Left ventricle myocardium inferior (tissue), 1 donor: ENCODE measurements around the gene SYT2. TPM values are rescaled to one million over a fixed set of nuclear protein-coding genes. Genes with fewer than 3 reads are reported as not detected.

Source experiments
- DNase-seq: peaks from one replicate; pipeline ENCODE4 v3.0.0-alpha.2; 2020
- H3K27ac ChIP-seq: fragments of 200-600 bp; replicated peaks from 2 replicates; pipeline ENCODE4 v1.8.0; 2021
- H3K27me3 ChIP-seq: fragments of 200-600 bp; 2 replicates; pipeline ENCODE4 v1.8.0; 2021; ENCODE audit warnings: low read depth
- H3K36me3 ChIP-seq: fragments of 200-600 bp; 2 replicates; pipeline ENCODE4 v1.8.0; 2021
- H3K4me1 ChIP-seq: fragments of 200-600 bp; 2 replicates; pipeline ENCODE4 v1.8.0; 2021
- H3K4me3 ChIP-seq: fragments of 200-600 bp; 2 replicates; pipeline ENCODE4 v1.8.0; 2021; ENCODE audit warnings: mild to moderate bottlenecking, moderate library complexity
- H3K9me3 ChIP-seq: fragments of 200-600 bp; replicated peaks from 2 replicates; pipeline ENCODE4 v1.8.0; 2021
- intact Hi-C: fragments of 100-400 bp; cut with micrococcal nuclease; formaldehyde crosslinking; loops from one replicate; pipeline ENCODE4 v1.11.0; 2022
- total RNA-seq: library from RNA; stranded (reverse); fragmentation: NEBNext Ultra II Directional; extraction: Animal tissue kit (Norgen Biotek cat#: 25700); gene quantifications from one replicate; pipeline ENCODE4 v1.2.1, GENCODE V29; 2021
- TF ChIP-seq, protein P1 (sequence below): fragments of 200-600 bp; IDR thresholded peaks from 2 replicates; pipeline ENCODE4 v1.8.0; 2021; ENCODE audit warnings: antibody characterized with exemption, mild to moderate bottlenecking, borderline replicate concordance
- donor health status: DM: no; HTN: yes; CAD: no; lungs with severe emphysema.

Gene SYT2
- total RNA-seq, 1 donor from 2014 or later: not detected

DNA sequence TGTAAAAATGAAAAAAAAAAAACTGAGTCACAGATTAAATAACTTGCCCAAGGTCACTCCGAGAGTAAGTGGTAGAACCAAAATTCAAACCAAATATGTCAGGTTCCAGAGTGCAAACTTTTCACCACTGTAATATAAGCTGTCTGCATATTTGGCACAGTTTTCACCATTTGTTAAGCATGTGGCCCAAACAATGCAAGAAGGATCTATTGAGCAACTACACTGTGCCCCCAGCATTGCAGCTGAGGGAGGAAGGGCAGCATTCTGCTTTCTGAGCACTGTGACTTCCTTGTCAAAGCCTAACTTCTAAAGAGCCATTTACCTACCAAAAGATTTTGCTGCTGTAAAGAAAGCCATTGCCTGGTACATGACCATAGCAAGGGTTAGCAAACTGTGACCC, 133.4 kb downstream of the SYT2 start:
- intact Hi-C loops: no loop called here
- TF ChIP-seq, protein P1, sequence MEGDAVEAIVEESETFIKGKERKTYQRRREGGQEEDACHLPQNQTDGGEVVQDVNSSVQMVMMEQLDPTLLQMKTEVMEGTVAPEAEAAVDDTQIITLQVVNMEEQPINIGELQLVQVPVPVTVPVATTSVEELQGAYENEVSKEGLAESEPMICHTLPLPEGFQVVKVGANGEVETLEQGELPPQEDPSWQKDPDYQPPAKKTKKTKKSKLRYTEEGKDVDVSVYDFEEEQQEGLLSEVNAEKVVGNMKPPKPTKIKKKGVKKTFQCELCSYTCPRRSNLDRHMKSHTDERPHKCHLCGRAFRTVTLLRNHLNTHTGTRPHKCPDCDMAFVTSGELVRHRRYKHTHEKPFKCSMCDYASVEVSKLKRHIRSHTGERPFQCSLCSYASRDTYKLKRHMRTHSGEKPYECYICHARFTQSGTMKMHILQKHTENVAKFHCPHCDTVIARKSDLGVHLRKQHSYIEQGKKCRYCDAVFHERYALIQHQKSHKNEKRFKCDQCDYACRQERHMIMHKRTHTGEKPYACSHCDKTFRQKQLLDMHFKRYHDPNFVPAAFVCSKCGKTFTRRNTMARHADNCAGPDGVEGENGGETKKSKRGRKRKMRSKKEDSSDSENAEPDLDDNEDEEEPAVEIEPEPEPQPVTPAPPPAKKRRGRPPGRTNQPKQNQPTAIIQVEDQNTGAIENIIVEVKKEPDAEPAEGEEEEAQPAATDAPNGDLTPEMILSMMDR: no peak
- peak overlapping the region; percentile 73 for H3K27ac ChIP-seq
- DNase-seq: no peak
- H3K4me1 ChIP-seq: peaks cover 100% of the 10 kb centered on the region
- H3K9me3 ChIP-seq: no peaks in the 10 kb centered on the region
- no peak overlapping the region for H3K4me3 ChIP-seq
- no peaks in the 10 kb centered on the region for H3K27me3 ChIP-seq
- peaks cover 41% of the 10 kb centered on the region for H3K36me3 ChIP-seq

DNA sequence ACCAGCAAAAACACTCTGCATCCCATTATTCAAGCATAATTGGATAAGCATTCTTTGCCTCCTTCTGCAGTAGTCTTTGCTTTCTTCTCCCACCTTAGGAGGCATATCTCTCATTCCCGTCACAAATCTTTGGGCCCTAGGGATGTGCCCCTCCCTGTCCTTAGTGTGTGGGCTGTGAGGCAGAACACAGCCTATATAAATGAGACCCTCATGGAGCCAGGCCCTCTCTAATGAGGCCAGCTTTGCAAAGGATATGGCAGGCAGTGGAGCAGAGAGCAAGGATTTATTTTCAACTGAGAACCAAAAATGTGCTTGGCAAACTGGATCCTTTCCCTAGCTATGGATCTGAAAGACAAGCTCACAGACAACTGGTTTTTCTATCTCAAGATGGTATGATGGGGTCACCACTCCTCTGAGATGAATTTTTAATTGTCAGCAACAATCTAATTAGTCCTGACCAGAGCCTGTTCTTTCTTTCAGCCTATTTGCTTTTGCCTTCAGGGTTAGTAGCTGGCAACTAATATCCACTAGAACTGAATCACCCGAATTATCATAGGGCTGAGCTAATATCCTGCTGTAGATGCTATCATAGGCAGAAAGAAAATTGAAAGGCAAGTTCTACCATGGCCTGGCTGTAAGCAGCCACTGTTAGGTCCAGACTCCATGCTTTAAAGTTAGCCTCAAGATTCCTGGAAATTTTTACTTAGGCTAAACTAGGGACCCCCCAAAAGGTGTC, 134.2 kb downstream of the SYT2 start:
- peaks cover 36% of the 10 kb centered on the region for H3K36me3 ChIP-seq
- peak overlapping the region; percentile 73 for H3K27ac ChIP-seq
- H3K4me1 ChIP-seq: peaks cover 100% of the 10 kb centered on the region
- intact Hi-C loops: no loop called here
- H3K27me3 ChIP-seq: no peaks in the 10 kb centered on the region
- no peak overlapping the region for H3K4me3 ChIP-seq
- DNase-seq: no peak
- no peaks in the 10 kb centered on the region for H3K9me3 ChIP-seq
- TF ChIP-seq, protein P1: no peak

DNA sequence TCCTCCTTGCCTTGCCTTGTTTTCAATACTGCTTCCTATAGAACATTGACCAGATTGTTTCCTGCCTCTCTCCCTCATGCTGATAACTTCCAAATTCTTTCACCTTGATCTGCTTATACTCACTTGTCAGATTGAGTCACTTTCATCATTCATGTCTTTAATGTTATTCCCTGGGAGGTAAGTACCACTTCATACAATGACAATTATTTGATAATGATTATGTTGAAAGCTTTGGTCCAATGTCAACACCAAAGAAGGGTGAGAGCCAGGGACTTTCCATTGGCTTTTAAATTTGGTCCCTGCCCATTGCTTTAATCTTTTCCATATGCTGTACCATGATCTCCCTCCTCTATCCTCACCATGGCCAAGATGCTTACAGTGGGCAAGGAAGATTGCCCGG, 137.4 kb downstream of the SYT2 start:
- H3K4me3 ChIP-seq: no peak overlapping the region
- H3K9me3 ChIP-seq: no peaks in the 10 kb centered on the region
- intact Hi-C loops: no loop called here
- H3K27me3 ChIP-seq: no peaks in the 10 kb centered on the region
- no peak for DNase-seq
- peaks cover 57% of the 10 kb centered on the region for H3K36me3 ChIP-seq
- TF ChIP-seq, protein P1: no peak
- H3K4me1 ChIP-seq: peaks cover 100% of the 10 kb centered on the region
- peak overlapping the region; percentile 25 for H3K27ac ChIP-seq

DNA sequence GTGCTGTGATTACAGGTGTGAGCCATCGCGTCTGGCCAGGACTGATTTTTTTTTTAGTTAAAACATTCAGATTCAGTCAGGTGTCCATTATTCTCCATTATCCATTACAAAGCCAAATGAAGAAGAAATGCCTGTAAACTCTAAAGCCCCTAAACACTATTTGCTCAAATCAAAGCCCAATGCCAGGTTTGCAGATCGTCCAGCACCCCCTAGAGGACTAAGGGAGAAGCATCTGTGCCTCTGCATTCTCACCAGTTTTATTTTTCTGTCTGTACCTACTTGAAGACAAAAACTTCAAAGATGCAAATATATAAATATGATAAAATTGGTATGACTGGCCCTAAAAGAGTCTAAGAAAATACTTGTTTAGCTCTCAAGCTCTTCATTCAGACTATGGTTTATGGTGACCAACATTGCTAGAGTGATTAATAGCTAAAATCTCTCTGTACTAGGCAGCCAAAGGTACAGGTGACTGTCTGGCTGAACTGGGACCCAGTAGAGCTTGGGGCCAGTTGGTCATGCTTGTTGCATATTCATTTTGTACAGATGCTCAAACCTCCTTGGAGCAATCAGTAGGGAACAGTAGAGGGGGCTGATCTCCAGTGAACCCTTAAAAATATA, 138.4 kb downstream of the SYT2 start:
- no peaks in the 10 kb centered on the region for H3K27me3 ChIP-seq
- H3K36me3 ChIP-seq: peaks cover 67% of the 10 kb centered on the region
- no peak overlapping the region for H3K4me3 ChIP-seq
- no peak for DNase-seq
- TF ChIP-seq, protein P1: peak; percentile 81
- intact Hi-C loops: no loop called here
- peaks cover 100% of the 10 kb centered on the region for H3K4me1 ChIP-seq
- no peaks in the 10 kb centered on the region for H3K9me3 ChIP-seq
- H3K27ac ChIP-seq: no peak overlapping the region

DNA sequence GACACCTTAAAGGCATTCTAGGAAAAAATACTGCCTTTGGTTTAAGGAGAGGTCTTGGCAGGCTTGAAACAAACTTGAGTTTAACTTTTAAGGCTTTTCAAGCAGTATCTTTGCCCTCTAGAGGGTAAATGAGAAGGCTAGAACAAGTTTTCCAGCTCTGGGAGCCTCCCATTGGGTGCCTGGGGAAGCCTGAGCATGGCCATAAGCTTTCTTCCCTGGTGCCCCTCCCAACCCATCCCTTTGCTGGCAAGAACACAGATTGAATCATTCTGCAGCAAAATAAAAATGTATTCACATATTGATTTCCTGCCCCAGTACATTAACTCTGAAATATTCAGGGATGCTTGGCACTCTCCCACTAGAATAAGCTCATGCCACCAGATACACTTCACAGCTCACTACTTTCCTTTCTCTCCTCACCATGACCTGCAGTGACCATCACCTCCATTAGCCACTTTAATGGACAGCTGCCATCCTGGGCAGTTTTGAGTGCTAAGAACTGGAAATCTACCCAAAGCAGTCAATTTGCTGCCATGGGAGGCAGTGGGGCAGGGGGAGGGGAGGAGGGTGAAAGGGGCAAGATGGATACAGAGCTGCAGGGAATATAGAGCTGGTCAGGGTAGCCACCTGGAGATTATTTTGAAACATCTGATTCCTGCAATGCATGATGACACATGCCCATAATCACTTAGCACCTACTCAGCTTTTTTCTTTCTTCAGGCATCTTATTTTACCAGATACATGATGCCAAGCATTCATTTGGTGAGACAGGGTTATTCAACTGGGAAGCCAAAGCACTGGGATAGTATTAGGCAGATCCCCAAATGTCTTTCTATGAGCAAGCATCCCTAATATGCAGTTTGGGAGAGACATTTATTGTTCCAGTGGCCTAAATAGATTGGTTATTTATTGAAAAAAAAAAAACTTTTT, 140.6 kb downstream of the SYT2 start:
- DNase-seq: no peak
- Histone ChIP-seq H3K4me3 (no peak overlapping the region), H3K27ac (peak overlapping the region; percentile 28), H3K4me1 (peaks cover 100% of the 10 kb centered on the region), H3K27me3 (no peaks in the 10 kb centered on the region), H3K36me3 (peaks cover 85% of the 10 kb centered on the region), H3K9me3 (no peaks in the 10 kb centered on the region)
- intact Hi-C loops: no loop called here
- TF ChIP-seq, protein P1: no peak
